HG03045 (cell line): ENCODE data around the gene HSPA1A.
"Not testable (repeated sequence)": the region's sequence is repeated elsewhere in the genome, so short reads cannot be mapped to it uniquely, and the experiment has no call there.

Source experiments
- ATAC-seq: cut with Tn5 transposase; IDR thresholded peaks from one replicate; pipeline ENCODE4 v1.9.1; 2021; ENCODE audit warnings: mild to moderate bottlenecking, moderate library complexity; ENCODE audit not compliant: unreplicated experiment

HSPA1A gene

GRCh38 chr6:31862344-31863235 is 47.2 kb downstream of the HSPA1A start, which contains the start of gene NEU1:
Gene NEU1 (minus strand): TSS chr6:31862821. CDS start chr6:31862776, 45 bp downstream.
- peak; percentile 92 for ATAC-seq

GRCh38 chr6:31864123-31864562 is 48.8 kb downstream of the HSPA1A start:
- not testable (repeated sequence) for ATAC-seq

GRCh38 chr6:31864818-31865204 is 49.5 kb downstream of the HSPA1A start:
- no peak for ATAC-seq

- no peak for ATAC-seq
These were observed 50.1 kb downstream of the HSPA1A start for GRCh38 chr6:31865205-31866118.
